Transverse colon (tissue), 4 donors: ENCODE results near the gene B2M.

ENCODE experiments used
- CTCF ChIP-seq, 5 experiments: fragments of 200-600 bp in 3 of 5; fragments of 450-650 bp in 2 of 5; sonication (generic) in 3 of 5; IDR thresholded peaks; 1 replicate in 2 of 5; 2 replicates in 3 of 5; pipeline ENCODE4 v1.5.1; 2016 to 2017; ENCODE audit warnings: antibody characterized with exemption in 5 of 5, inconsistent platforms in 3 of 5, mild to moderate bottlenecking in 2 of 5, moderate library complexity in 1 of 5
- POLR2AphosphoS5 ChIP-seq, 3 donors: sonication (generic); formaldehyde crosslinking; IDR thresholded peaks; one replicate each; pipeline ENCODE4 v1.6.1; 2016; ENCODE audit warnings: antibody characterized with exemption in 3 of 3

DNA sequence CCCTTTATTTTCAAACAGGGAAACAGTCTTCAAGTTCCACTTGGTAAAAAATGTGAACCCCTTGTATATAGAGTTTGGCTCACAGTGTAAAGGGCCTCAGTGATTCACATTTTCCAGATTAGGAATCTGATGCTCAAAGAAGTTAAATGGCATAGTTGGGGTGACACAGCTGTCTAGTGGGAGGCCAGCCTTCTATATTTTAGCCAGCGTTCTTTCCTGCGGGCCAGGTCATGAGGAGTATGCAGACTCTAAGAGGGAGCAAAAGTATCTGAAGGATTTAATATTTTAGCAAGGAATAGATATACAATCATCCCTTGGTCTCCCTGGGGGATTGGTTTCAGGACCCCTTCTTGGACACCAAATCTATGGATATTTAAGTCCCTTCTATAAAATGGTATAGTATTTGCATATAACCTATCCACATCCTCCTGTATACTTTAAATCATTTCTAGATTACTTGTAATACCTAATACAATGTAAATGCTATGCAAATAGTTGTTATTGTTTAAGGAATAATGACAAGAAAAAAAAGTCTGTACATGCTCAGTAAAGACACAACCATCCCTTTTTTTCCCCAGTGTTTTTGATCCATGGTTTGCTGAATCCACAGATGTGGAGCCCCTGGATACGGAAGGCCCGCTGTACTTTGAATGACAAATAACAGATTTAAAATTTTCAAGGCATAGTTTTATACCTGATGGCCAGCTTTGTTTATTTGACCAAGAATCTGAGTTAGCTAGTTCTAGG lies 7.0 kb downstream of the B2M start:
- TF ChIP-seq CTCF (IDR thresholded peaks at IDR 0.05), result no peak
- TF ChIP-seq POLR2AphosphoS5 (IDR thresholded peaks at IDR 0.05), result no peak
